Measurements from ENCODE around the gene SYK. TPM values are rescaled to one million over a fixed set of nuclear protein-coding genes. Genes with fewer than 3 reads are reported as not detected.

The SYK gene
- total RNA-seq, 1 donor from 2014 or later, result 15.0 TPM

DNA sequence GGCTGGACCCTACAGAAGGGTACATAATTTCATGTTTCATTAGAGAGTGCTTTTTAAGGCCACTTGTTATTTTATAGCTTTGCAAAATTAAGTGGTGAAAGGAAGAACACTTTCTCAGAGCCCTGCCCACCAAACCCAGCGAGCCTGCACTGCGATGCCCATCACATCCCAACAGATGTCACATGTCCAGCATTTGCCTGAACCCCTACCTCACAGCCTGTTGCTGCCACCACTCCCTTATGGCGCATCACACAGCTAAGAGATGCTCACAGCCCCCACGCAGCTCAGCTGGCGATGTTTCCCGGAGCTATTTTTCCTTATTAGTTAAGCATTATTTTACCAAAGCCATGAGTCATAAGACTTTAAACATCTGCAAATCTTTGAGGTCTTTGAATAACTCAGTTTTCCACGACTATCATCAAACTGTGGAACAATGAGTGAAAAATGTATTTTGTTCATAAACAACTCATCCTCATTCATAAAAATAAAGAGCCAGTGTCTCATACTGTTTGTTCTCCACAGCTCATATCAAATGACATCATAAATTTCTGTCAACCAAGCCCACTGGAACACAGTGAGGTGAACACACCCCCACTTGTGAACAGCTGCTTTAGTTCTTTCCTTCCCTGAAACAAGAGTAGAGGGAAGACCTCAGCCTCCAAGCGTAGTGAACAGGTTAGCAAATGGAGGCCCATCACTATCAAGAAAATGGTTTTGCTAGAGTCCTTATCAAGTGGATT lies 104.9 kb downstream of the SYK start:
- TF ChIP-seq, protein P1, sequence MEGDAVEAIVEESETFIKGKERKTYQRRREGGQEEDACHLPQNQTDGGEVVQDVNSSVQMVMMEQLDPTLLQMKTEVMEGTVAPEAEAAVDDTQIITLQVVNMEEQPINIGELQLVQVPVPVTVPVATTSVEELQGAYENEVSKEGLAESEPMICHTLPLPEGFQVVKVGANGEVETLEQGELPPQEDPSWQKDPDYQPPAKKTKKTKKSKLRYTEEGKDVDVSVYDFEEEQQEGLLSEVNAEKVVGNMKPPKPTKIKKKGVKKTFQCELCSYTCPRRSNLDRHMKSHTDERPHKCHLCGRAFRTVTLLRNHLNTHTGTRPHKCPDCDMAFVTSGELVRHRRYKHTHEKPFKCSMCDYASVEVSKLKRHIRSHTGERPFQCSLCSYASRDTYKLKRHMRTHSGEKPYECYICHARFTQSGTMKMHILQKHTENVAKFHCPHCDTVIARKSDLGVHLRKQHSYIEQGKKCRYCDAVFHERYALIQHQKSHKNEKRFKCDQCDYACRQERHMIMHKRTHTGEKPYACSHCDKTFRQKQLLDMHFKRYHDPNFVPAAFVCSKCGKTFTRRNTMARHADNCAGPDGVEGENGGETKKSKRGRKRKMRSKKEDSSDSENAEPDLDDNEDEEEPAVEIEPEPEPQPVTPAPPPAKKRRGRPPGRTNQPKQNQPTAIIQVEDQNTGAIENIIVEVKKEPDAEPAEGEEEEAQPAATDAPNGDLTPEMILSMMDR (IDR thresholded peaks at IDR 0.05; ENCODE audit: insufficient read depth, low read length, poor library complexity, severe bottlenecking), result no peak
- Histone ChIP-seq H3K4me3 (ENCODE audit: low read depth, low read length) (no peak overlapping the region), H3K27me3 (ENCODE audit: control insufficient read depth, insufficient read depth, low read length) (no peaks in the 10 kb centered on the region), H3K36me3 (ENCODE audit: control insufficient read depth, insufficient read depth, low read length) (no peaks in the 10 kb centered on the region)
- no peak for DNase-seq (ENCODE audit: low read depth)

DNA sequence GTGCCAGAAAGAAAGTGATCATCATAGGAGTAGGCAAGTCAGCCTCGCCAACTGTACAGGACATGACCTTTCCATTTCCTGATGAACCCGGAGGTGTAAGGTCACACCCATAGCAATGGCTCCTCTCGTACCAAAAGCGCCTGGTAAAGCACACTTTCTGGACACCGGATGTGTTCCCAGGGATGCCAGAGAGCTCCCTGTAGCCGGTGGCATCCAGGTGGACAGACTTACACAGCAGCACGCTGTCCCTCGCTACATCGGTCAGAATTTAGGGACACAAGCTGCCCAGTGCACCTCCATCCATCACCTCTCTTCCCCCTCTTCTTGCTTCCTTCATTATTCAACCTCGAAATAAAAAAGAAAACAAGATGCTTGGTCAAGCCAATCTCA lies 105.4 kb downstream of the SYK start:
- no peaks in the 10 kb centered on the region for H3K27me3 ChIP-seq (ENCODE audit: control insufficient read depth, insufficient read depth, low read length)
- TF ChIP-seq, protein P1 (IDR thresholded peaks at IDR 0.05; ENCODE audit: insufficient read depth, low read length, poor library complexity, severe bottlenecking), result no peak
- DNase-seq (ENCODE audit: low read depth), result no peak
- H3K36me3 ChIP-seq (ENCODE audit: control insufficient read depth, insufficient read depth, low read length), result no peaks in the 10 kb centered on the region
- H3K4me3 ChIP-seq (ENCODE audit: low read depth, low read length), result no peak overlapping the region

DNA sequence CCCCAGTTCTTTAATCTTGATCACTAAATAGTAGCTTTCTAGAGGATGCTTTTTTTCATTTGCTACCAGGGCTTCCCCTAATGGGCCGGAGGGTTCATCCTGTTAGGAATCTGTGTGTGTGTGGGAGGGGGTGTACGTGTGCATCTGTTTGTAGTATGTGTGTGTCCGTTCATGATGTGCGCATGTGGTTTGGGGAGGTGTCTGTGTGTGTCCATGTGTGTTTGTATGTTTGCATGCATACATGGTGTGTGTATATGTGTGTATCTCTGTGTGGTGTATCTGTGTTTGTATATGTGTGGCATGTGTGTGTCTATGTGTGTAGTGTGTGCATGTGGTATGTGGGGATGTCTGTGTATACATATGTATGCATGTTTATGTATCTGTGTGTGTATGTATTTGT lies 106.2 kb downstream of the SYK start:
- no peak overlapping the region for H3K4me3 ChIP-seq (ENCODE audit: low read depth, low read length)
- no peaks in the 10 kb centered on the region for H3K36me3 ChIP-seq (ENCODE audit: control insufficient read depth, insufficient read depth, low read length)
- H3K27me3 ChIP-seq (ENCODE audit: control insufficient read depth, insufficient read depth, low read length), result no peaks in the 10 kb centered on the region
- no peak for DNase-seq (ENCODE audit: low read depth)
- TF ChIP-seq, protein P1 (IDR thresholded peaks at IDR 0.05; ENCODE audit: insufficient read depth, low read length, poor library complexity, severe bottlenecking), result no peak

DNA sequence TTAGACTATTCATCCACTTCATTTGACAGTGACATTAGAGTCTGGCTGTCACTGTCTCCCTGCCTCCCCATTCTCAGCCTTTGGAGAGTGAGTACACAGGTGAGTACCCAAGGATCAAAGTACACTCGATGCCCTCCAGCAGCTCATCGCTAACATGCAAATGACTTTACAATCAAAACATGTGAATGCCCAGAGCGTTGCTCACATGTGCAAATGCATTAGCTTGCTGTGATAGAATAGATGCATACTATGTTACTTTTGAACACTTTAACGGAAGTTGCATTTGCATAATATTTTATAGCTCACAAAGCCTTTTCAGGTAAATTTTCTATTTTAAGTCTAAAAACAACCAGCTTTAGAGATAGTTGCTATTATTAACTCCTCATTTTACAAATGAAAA lies 107.6 kb downstream of the SYK start:
- no peak overlapping the region for H3K4me3 ChIP-seq (ENCODE audit: low read depth, low read length)
- DNase-seq (ENCODE audit: low read depth), result no peak
- H3K27me3 ChIP-seq (ENCODE audit: control insufficient read depth, insufficient read depth, low read length), result no peaks in the 10 kb centered on the region
- no peaks in the 10 kb centered on the region for H3K36me3 ChIP-seq (ENCODE audit: control insufficient read depth, insufficient read depth, low read length)
- TF ChIP-seq, protein P1 (IDR thresholded peaks at IDR 0.05; ENCODE audit: insufficient read depth, low read length, poor library complexity, severe bottlenecking), result no peak

DNA sequence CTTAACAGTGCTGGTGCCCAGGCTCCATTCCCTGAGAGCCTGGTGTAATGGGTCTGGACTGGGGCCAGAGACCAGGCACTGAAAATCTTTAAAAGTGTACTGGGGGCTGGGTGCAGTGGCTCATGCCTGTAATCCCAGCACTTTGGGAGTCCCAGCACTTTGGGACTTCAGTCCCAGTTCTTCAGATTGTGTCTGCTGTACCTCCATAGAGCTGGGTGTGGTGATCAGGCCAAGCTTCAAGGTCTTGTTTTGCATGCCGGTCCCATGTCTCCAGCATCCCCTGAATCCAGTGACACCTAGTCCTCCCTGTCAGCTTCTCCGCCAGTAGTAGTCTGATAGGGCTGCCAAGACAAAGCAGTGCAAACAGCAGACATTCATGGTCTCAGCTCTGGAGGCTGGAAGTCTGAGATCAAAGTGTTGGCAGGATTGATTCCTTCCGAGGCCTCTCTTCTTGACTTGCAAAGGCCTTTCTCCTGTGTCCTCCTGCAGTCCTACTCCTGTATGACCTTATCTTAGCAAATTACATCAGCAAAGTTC lies 108.2 kb downstream of the SYK start:
- H3K4me3 ChIP-seq (ENCODE audit: low read depth, low read length), result no peak overlapping the region
- no peaks in the 10 kb centered on the region for H3K27me3 ChIP-seq (ENCODE audit: control insufficient read depth, insufficient read depth, low read length)
- no peaks in the 10 kb centered on the region for H3K36me3 ChIP-seq (ENCODE audit: control insufficient read depth, insufficient read depth, low read length)
- DNase-seq (ENCODE audit: low read depth), result no peak
- TF ChIP-seq, protein P1 (IDR thresholded peaks at IDR 0.05; ENCODE audit: insufficient read depth, low read length, poor library complexity, severe bottlenecking), result no peak

DNA sequence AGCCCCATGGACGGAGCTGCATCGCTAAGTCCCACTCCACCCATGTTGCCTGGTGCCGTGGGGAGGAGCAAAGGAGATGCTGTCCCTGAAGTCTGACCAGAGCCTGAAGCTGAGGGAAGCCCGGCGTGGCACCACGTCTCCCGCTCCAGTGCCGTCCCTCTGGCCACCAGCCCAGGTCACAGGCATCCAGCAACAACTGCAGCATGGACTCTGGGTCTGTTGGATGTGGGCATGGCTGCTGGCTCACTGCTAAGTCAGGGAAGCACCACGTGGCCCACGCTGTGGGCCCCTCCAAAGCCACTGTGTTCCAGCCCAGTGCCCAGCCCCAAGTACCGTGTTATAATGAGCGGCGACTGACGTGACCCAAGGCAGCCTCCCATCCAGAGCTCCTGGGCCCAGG lies 112.6 kb downstream of the SYK start:
- TF ChIP-seq, protein P1 (IDR thresholded peaks at IDR 0.05; ENCODE audit: insufficient read depth, low read length, poor library complexity, severe bottlenecking), result no peak
- no peak for DNase-seq (ENCODE audit: low read depth)
- Histone ChIP-seq H3K4me3 (ENCODE audit: low read depth, low read length) (no peak overlapping the region), H3K27me3 (ENCODE audit: control insufficient read depth, insufficient read depth, low read length) (no peaks in the 10 kb centered on the region), H3K36me3 (ENCODE audit: control insufficient read depth, insufficient read depth, low read length) (no peaks in the 10 kb centered on the region)

Measured in kidney epithelial cell (primary cell).